GM18951 (cell line): ENCODE results near the gene STARD7.
"Not testable (repeated sequence)": the region's sequence is repeated elsewhere in the genome, so short reads cannot be mapped to it uniquely, and the experiment has no call there.

Experiments
- POLR2A ChIP-seq: IDR thresholded peaks from 4 replicates; pipeline ENCODE4 v1.6.1; 2011; ENCODE audit warnings: mild to moderate bottlenecking; ENCODE audit not compliant: insufficient read length, insufficient read depth; ENCODE audit errors: extremely low read depth
- in situ Hi-C: fragments of 300-500 bp; cut with MboI; formaldehyde crosslinking; loops from one replicate; pipeline ENCODE4 v1.12.0; 2022; ENCODE audit warnings: low sequenced_read_pairs, mixed read lengths, inconsistent platforms; ENCODE audit not compliant: unreplicated experiment

STARD7 gene

DNA sequence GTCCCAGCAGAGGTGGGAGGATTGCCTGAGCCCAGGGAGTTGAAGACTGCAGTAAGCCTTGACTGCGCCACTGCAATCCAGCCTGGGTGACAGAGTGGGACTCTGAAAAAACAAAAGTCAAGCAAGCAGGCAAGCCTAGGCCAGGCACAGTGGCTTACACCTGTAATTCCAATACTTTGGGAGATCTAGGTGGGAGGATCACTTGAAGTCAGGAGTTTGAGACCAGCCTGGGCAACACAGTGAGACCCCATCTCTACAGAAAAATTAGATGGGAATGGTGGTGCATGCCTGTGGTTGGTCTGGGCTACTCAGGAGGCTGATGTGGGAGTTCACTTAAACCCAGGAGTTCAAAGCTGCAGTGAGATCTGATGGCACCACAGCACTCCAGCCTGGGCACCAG lies 28.6 kb downstream of the STARD7 start:
- no peak for TF ChIP-seq POLR2A
- in situ Hi-C loops, result loop anchor here (25.0 kb wide), 1 partner anchor 393 kb away; no protein-coding TSS in a partner anchor

DNA sequence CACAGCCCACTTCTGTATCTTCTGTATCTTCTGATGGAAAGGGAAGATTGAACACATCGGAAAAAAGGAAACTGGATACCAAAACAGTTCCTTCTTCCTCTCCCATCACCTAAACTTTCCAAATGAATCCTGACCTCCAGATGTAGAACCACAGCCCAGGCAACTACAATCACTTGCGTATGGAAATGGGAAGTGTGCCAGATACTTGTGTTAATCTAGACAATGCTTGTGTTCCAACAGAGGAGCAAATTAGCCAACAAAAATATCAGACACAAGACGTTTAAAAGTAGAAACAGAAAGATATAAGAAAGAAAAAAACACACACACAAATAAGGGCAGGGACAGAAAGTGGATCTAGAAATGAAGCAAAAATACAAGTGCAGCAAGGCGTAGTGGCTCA lies 32.0 kb downstream of the STARD7 start:
- no peak for TF ChIP-seq POLR2A
- in situ Hi-C loops, result loop anchor here (25.0 kb wide), 1 partner anchor 389 kb away; no protein-coding TSS in a partner anchor

GRCh38 chr2:96175951-96176350 lies 32.7 kb downstream of the STARD7 start:
- no peak for TF ChIP-seq POLR2A
- in situ Hi-C loops, result loop anchor here (25.0 kb wide), 1 partner anchor 389 kb away; no protein-coding TSS in a partner anchor

- in situ Hi-C loops, result loop anchor here (25.0 kb wide), 1 partner anchor 387 kb away; no protein-coding TSS in a partner anchor
- no peak for TF ChIP-seq POLR2A
These were observed 34.1 kb downstream of the STARD7 start for GRCh38 chr2:96174251-96175144.

- TF ChIP-seq POLR2A, result no peak
These were observed 36.8 kb downstream of the STARD7 start for GRCh38 chr2:96171831-96172230.

GRCh38 chr2:96170626-96171025 lies 38.0 kb downstream of the STARD7 start:
- in situ Hi-C loops, result no loop called here
- no peak for TF ChIP-seq POLR2A

More at GRCh38 chr2:96171831-96172230, 36.8 kb downstream of the STARD7 start:
- in situ Hi-C loops, result no loop called here

GRCh38 chr2:96169868-96170507 lies 38.6 kb downstream of the STARD7 start:
- in situ Hi-C loops, result no loop called here
- TF ChIP-seq POLR2A, result no peak

DNA sequence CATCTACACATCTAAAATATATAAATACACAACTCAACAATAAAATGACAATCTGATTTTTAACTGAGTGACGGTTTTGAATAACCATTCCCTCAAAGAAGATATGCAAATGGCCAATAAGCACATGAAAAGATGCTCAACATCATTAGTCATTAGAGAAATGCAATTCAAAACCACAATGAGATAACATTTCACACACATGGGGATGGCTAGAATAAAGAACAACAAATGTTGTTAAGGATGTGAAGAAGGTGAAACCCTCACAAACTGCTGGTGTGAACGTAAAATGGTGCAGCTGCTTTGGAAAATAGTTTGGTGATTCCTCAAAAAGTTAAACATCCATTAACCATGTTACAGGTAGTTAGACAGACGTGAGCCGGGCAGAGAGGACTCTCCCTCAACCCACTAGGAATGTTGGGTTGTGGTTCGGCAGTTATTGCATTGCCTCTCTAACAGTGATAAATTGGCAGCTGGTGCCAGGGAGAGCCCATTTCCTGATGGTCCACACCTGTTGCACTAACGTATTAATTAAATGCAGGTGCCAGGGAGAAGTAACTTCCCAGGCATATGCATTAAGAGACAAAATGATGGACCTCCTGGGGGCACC lies 41.1 kb downstream of the STARD7 start:
- in situ Hi-C loops, result no loop called here
- TF ChIP-seq POLR2A, result no peak

- TF ChIP-seq POLR2A, result peak; percentile 64
- in situ Hi-C loops, result no loop called here
These were observed 44.0 kb downstream of the STARD7 start for GRCh38 chr2:96164459-96165184.

- TF ChIP-seq POLR2A, result peak; percentile 63
- in situ Hi-C loops, result no loop called here
These were observed 44.7 kb downstream of the STARD7 start for GRCh38 chr2:96163768-96164429.

DNA sequence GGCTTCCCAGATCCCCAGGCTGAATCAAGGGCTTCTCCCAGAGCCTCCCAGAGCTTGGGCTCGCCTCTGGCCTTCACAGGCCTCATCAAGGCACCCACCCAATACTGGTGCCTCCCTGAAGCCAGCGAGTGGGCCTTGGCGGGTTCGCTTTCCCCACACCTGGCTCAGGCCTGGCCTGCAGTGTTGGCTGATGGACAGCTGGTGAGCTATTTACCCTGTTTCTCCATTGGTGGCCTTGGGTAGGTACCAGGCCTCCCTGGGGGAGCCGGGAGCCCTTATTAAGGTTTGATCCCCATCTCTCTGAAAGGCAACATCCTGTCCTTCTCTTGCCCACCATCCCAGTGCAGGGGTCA lies 45.2 kb downstream of the STARD7 start:
- in situ Hi-C loops, result no loop called here

GRCh38 chr2:96161898-96162297 lies 46.7 kb downstream of the STARD7 start:
- TF ChIP-seq POLR2A, result no peak
- in situ Hi-C loops, result no loop called here

More for the DNA sequence above, 45.2 kb downstream of the STARD7 start:
- no peak for TF ChIP-seq POLR2A

- in situ Hi-C loops, result not testable (repeated sequence)
These were observed 48.3 kb downstream of the STARD7 start for GRCh38 chr2:96160366-96160765.
